Endothelial cell of umbilical vein (primary cell): ENCODE results near the gene GADD45GIP1.

Experiments used
- EZH2 ChIP-seq: IDR thresholded peaks from 2 replicates; pipeline ENCODE4 v1.6.1; 2012; ENCODE audit warnings: borderline replicate concordance, low read depth, mild to moderate bottlenecking, moderate library complexity, low read length, inconsistent platforms; ENCODE audit not compliant: severe bottlenecking
- FOS ChIP-seq: IDR thresholded peaks from 2 replicates; pipeline ENCODE4 v1.6.1; 2011; ENCODE audit warnings: mild to moderate bottlenecking, low read length, moderate library complexity, borderline replicate concordance; ENCODE audit not compliant: insufficient read depth
- GATA2 ChIP-seq: IDR thresholded peaks from 2 replicates; pipeline ENCODE4 v1.7.0; 2011; ENCODE audit warnings: low read depth, mild to moderate bottlenecking, moderate library complexity, mixed read lengths, low read length; ENCODE audit not compliant: insufficient read length, insufficient read depth
- JUN ChIP-seq: IDR thresholded peaks from 2 replicates; pipeline ENCODE4 v1.6.1; 2011; ENCODE audit warnings: borderline replicate concordance, low read depth; ENCODE audit not compliant: insufficient read length, insufficient read depth
- MAX ChIP-seq: IDR thresholded peaks from 2 replicates; pipeline ENCODE4 v1.6.1; 2011; ENCODE audit not compliant: insufficient read depth, insufficient read length
- POLR2A ChIP-seq: IDR thresholded peaks from 2 replicates; pipeline ENCODE4 v1.6.1; 2012; ENCODE audit warnings: low read depth, mild to moderate bottlenecking, control low read depth, low read length
- POLR2AphosphoS5 ChIP-seq: IDR thresholded peaks from 2 replicates; pipeline ENCODE4 v1.6.1; 2012; ENCODE audit warnings: low read depth, mild to moderate bottlenecking, control low read depth, low read length, moderate library complexity; ENCODE audit not compliant: insufficient read depth
- TF ChIP-seq, protein P1 (sequence below), 2 donors: IDR thresholded peaks; 1 replicate in 1 of 2; 2 replicates in 1 of 2; pipeline ENCODE4 v1.5.1; 2011; ENCODE audit warnings: low read length in 2 of 2, mild to moderate bottlenecking in 2 of 2, moderate library complexity in 2 of 2, control low read depth in 1 of 2, inconsistent platforms in 1 of 2, low read depth in 1 of 2; ENCODE audit not compliant: insufficient read depth in 1 of 2; ENCODE audit errors: extremely low read depth in 1 of 2

DNA sequence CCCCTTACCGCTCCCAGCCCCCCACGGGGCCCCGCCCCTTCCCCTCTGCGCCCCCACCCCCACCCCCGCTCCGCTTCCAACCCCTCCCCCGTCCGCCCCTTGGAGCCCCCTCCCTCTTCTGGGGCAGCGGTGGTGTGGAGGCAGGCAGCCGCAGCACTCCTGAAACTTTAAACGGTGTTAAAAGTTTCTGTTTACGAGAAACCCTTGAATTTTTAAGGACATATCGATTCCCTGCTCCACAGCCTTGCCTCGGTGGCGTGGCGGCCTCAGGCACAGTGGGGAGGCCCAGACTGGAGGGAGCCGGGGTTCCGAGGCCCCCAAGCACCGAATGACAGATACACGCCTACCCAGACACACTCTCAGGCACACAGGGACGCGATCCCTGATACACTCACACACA lies 33.4 kb upstream of the GADD45GIP1 start:
- TF ChIP-seq POLR2AphosphoS5 (no peak), EZH2 (no peak), MAX (no peak), POLR2A (no peak), JUN (no peak), FOS (no peak), GATA2 (no peak)
- TF ChIP-seq, protein P1, sequence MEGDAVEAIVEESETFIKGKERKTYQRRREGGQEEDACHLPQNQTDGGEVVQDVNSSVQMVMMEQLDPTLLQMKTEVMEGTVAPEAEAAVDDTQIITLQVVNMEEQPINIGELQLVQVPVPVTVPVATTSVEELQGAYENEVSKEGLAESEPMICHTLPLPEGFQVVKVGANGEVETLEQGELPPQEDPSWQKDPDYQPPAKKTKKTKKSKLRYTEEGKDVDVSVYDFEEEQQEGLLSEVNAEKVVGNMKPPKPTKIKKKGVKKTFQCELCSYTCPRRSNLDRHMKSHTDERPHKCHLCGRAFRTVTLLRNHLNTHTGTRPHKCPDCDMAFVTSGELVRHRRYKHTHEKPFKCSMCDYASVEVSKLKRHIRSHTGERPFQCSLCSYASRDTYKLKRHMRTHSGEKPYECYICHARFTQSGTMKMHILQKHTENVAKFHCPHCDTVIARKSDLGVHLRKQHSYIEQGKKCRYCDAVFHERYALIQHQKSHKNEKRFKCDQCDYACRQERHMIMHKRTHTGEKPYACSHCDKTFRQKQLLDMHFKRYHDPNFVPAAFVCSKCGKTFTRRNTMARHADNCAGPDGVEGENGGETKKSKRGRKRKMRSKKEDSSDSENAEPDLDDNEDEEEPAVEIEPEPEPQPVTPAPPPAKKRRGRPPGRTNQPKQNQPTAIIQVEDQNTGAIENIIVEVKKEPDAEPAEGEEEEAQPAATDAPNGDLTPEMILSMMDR (IDR thresholded peaks at IDR 0.05; ENCODE audit: extremely low read depth in 1 of 2, insufficient read depth in 1 of 2, low read depth in 1 of 2, low read length in 2 of 2): no peak
